HG02885 (cell line): Measurements from ENCODE around the gene FOXP1.

ENCODE experiments used
- ATAC-seq: cut with Tn5 transposase; IDR thresholded peaks from one replicate; pipeline ENCODE4 v1.9.1; 2021; ENCODE audit warnings: mild to moderate bottlenecking; ENCODE audit not compliant: unreplicated experiment, poor library complexity

Gene FOXP1

DNA sequence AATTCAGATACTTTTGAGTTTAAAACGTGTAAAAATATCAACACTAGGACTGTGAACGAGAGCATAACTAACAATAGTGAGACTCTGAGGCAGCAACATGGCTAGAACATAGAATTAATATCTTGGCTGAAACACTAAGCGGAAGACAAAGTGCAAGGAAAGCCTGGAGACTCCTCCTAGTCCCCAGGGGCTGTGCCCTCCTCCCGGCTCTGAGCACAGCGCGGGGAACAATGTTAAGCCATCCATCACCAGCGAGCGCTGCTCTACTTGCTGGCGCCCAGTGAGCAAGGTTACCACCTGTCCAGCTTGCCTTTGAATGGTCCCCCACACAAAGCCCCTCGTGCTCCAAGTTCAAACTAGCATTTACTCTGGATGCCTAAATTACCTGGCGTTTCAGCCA lies 436.9 kb downstream of the FOXP1 start:
- no peak for ATAC-seq

DNA sequence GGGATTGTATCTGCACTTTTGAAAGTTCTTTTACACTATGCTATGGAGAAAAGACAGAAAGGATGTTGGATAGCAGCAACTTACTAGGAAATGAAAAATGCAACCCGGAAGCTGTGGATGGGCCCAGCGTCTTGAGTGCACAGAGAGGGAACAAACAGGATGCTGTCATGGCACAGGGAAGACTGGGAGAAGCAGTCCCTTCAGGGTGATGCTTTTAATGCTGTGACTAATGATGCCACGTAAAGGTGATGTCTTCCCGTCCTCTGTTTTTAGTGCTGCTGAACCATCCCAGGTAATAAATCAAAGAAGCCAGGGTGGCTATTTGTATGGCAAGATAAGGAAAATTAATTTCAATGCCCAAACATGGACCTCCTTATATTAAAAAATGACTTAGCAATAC lies 437.6 kb downstream of the FOXP1 start:
- ATAC-seq, result no peak

DNA sequence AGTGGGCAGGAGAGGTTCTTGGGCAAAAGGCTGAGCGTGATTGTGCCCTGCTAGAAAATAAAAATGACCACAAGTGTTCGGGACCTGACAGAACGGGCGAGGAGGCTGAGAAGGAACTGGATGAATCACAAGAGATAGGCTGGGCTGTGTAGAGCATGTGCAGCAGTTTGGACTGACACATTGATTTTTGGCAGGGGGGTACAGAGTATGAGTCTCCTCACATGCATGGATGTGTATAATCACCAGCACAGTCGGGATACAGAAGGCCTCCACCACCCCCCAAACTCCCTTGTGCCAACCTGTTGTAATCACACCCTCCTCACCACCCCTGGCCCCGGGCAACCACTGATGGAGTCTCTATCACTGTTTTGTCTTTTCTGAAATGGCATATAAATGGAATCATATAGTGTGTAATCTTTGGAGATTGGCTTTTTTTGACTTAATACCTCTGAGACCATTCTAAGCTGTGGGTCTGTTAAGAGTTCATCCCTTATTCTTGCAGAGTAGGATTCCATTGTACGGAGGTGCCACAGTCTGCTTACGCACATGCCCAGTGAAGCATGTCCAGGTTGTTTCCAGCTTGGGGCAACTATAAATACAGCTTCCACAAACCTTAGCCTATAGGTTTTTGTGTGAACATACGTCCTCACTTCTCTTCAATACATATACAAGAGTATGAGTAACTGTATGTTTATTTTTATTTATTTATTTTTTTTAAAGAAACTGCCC lies 438.8 kb downstream of the FOXP1 start:
- ATAC-seq, result no peak

DNA sequence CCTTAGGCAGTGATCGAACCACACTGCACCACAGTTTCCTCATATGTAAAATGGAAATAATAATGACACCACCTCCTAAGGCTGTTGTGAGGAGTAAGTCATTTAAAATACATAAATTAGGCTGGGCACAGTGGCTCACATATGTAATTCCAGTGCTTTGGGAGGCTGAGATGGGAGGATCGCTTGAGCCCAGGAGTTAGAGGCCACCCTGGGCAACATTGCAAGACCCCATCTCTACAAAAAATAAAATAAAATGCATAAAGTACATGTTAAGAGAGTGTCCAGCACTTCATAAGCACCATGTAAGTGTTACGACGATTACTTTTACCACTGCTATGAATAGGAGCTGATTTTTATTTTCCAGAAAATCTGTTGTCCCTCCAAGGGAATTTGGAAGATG lies 440.0 kb downstream of the FOXP1 start:
- ATAC-seq, result no peak

DNA sequence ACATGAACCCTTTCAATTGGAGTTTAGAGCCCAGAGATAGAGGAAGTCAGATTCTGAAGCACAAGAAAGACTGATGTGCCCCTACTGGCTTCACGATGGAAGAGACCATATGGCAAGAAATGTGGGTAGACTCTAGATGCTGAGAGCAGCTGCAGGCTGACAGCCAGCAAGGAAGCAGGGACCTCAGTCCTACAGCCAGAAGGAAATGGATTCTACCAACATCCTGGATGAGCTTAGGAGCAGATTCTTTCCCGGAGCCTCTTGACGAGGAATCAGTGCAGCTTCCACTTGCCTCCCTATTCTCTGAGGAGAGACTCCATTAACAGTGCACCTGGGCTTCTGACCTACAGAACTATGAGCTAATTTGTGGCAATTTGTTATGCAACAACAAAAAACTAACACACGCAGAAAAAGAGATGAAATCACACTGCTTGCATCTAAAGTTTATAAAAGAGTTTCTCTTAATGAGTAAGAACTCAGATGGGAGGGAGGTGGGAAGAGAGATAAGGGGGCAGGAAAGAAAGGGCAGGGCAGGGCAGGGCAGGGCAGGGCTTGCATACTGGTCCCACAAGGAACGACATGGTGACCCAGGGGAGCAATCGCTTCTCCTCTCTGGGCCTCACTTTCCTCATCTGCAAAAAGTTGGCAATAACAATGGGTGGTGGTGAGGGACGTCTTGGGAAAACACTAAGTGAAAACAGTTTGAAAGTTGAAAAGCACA lies 440.9 kb downstream of the FOXP1 start:
- no peak for ATAC-seq

DNA sequence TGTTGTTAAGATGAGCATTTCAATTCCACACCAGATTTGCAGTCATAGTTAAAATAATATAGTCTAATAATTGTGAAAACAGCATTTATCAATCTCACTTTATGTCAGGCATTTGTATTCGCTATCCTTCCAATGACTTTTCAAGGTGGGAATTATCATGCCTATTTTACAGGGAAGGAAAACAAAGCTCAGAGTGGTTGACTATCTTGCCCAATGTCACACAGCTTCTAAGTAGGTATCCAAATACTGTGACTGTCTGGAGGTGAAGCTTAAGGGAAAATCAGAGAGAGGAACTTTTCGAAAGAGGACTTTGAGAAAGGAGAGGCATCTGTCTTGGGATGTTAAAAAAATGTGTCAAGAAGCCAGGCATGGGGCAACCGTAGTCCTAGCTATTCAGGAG lies 443.1 kb downstream of the FOXP1 start:
- no peak for ATAC-seq

DNA sequence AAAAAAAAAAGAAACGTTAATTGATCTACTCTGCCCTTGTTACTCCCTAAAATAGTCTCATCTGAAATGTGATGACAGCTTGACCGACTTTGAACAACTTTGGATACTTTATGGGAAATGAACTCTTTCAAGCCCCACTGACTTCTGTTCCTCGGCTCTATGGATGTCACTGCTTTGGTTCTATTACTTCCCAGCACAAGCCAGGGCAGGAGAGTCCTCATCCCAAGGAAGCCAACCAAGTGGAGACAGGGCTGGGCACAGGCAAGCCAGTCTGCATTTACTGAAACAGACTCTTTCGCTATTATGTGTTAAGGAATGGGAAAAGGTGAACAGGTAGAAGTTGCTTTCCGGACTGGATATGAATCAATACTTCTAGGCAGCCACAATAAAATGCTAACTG lies 444.0 kb downstream of the FOXP1 start:
- no peak for ATAC-seq

DNA sequence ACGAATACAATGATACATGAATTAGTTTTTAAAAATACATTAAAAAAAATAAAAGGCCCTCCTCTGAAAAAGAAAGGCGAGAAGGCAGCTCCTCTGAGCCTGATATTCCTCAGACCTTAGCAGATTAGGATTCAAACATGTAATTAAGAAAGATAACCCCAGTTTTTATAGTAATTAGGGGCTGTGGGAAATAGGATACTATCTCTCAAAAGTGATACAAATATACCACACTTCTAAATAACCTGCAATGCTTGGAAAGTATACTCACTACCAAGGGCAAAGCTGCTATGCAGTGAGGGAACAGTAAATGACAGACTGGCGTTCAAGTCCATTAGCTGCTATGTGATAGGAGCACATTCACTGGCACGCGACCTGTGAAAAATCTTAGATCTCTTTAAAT lies 445.1 kb downstream of the FOXP1 start:
- no peak for ATAC-seq

DNA sequence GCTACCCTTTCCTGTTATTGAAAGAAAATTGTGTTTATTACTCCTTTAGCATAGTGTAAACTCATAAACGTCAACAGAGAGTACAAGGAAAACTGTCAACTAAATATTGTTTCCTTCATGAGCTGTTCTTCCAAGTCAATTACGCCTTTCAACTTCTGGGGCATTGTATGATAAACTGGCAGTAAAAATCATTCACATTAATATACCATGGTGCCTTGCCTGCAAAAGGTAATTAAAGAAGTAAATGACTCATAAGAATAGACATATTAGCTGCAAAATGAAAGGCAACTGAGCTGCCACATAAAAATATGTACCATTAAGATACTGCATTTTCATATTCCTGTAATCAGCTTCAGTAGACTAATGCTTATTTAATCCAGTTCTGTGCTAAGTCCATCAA lies 447.3 kb downstream of the FOXP1 start:
- no peak for ATAC-seq

DNA sequence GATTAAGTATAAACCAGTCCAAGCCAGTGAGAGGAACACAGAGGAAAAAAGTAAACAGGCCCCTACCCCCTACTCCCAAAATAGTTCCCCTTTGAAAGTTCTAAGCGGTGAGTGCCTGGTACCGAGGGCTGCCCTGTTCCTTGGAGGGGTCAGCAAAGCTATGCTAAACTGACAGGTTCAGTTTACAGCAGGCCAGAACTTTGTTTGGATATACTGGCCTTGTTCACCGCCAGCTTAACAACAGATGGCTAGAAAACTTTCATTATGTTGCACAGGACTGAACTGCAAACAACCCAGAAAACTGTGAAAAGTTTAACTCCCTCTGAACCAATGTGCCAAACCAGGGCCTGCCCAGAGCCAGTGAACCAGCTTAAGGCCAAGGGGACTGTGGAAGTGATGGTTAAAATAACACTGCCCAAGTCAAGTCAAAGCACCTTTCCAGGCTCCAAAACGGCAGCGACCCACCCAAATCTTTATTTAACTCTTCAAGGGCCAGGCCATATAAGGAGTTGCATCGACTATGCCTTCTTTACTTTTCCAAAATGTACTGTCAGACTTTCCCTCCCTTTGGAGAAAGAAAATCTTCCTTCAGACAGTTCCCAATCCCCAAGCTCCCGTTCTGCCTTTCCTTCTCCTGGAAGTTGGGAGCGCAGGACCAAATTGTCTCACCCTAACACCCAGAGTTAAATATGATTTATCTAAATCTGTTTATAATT lies 448.0 kb downstream of the FOXP1 start:
- no peak for ATAC-seq

DNA sequence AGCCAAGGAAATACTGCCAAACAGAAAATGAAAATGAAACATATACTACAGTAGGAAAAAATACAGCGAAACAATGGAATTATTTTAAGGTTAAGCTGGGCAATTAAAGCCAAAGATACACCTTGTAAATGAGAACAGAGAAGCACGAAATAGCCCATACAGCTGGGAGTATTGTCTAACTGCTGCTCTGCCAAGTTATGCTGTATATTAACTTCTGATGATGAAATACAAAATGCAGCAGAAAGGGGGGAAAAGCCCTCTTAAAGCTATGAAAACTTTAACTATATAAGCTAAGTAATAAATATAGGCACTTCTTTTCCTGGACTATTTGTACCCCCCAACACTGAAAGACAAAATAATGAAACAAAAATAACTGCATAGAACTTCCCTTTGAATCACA lies 449.0 kb downstream of the FOXP1 start:
- ATAC-seq, result no peak

DNA sequence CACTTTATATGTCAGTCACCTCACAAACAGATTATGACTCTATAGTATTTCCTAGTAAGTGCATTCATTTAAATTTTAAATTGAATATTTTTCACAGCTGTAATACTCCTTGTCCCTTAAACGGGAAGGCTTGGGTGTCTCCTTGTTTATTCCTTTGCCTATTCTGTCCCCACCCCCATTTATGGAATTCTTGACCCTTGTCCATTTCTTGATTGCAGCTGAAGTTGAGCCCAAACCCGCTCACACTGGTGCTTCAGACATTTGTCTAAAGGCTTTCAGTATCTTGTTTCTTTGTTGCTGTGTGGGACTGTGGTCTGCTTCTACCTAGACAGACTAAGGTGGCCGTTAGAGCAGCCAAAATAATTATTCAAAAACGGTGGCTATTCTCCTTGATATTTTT lies 449.7 kb downstream of the FOXP1 start:
- ATAC-seq, result no peak

DNA sequence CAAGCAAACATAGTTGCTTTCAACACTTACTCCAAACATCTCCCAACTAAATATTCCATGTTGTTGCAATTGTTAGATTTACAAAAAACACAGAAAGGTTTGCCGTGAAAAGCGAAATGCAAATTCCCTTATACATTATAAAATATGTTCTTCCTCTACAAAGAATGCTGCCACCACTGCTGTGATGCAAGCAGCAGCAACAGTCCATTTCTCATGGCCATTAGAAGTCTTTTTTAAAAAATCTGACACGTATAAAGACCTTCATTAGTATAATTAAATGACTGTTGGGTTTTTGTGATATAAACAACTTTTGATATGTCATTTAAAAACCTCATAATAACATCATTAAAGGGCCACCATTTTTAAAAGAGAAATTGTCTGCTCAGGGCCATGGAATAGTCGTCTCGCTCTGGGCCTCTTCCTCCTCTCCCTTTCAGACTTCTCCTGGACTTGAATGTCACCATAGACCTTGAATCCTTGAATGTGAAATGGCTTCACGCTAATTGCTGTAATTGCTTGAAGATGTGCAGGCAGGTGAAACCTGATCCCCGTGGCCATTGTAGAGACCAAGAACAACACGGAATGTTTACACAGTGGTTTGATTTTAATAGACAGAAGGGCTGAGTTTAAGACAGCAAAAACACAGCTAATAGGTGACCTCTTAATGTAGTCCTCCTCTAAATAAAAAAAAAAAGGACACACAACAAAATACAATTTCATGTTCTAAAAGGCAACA lies 450.4 kb downstream of the FOXP1 start:
- no peak for ATAC-seq

DNA sequence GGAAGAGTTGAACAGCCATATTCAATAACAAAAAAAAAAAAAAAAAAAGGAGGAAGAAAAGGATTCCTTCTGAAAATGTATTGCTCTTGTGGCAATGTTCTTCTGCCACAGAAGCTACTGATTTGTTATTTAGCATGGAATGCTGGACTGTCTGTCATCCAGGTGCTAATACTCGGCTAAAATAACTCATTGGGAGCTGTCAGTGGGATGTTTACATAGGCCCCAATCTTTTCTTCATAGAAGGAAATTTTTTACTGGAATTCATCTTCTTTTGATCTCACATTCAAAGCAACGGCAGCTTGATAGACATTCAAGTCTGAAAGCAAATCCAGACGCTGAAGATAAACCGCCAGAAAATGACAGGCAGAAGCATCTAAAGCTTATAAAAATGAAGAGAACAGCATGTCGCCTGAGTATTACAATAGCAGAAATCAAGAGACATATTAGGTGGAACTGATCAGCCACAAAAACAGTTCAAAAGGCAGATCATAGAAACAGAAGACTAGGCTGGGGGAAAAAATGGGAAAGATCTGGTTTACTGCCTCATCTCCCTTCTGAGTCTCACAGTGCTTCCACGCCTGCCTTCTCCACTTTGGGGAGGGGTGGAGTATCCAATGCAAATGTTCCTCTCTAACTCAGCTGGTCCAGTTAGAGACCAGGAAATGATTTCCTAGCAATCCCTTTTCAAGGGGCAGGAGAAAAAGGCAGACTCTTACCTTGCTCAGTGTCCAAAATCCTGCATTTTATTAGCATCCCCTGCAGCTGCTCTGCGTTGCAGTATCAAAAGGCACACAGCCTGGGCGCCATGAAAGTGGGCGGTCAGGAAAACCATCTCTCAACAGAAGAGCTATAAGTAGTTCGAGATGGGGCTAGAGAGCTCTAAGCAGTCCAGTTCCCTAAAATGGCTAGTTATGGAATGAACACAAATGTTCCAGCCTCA lies 451.9 kb downstream of the FOXP1 start:
- ATAC-seq, result no peak

DNA sequence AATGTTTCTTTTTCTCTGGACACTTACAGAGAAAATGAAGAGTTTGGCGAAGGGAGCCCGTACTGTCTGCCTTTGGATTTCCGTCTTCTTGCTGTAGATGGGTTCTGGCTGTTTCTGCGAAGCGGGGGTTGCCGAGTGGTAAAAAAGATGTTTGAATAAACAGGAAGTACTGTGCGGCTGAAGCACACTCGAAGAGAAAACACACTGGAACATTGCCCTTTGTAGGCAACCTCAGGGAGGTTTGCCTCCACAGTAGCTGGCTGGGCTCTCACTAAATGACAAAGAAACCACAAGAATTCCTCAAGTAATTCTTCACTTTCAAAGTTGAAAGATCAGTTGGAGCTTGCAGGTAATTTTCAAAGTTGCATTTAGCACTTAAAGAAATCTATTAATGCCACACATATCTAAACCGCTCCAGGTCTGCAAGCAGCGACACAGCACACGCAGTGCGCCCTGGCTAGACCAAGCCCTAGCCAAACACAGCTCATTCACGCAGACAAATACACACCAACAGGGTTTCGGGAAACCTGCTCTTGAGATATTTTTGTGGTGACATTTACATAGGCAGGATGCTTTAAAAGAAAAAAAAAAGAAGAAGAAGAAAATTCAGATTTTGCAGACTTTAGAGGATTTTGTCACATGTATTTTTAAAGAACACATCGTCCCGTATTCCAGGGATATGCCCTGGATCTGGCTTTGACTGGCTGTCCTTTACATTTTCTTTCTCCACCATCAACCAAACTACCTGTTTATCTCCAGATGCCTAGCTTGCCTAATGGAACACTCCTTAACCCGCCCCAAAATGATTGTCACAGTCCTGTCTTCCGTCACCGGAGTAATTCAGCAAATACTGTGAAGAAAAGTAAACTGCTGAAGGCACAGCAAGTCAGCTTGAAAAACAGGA lies 452.8 kb downstream of the FOXP1 start:
- peak; percentile 77 for ATAC-seq

DNA sequence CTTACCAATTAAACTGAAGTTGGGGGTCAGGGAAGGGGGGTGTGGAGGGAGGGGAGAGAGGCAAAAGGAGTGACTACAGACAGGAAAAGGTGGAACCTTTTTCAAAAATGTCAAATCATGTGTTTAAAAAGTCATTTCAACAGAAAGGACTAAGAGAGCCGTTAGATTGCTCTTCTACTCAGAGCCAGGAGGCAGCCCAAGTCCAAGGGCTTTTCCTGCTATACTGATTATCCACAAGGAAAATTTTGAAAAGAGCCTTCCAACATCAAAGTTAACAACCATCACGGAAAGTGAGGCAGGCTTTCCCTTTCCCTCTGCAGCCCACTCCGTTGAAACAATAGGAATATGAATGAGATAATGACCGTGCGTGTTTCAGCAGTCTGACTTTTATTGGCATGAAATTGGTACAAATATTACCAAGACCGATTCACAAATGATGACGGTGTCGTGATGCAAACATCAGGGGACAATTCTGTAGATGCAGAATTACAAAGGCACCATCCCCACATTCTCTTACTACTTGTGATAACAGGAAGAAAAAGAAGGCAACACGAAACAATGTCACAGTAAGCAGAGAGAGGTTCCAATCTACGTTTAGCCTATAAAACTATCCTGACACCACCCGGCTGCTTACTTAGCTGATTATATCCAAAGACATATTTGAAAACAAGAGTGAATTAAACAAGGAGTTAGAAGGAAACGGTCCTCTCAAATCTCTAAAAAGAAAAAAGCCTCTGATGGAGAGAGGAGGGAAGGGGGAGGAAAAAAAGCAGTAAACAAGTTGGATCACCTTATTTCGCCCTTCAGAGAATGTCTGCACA lies 453.7 kb downstream of the FOXP1 start:
- ATAC-seq, result peak; percentile 25

DNA sequence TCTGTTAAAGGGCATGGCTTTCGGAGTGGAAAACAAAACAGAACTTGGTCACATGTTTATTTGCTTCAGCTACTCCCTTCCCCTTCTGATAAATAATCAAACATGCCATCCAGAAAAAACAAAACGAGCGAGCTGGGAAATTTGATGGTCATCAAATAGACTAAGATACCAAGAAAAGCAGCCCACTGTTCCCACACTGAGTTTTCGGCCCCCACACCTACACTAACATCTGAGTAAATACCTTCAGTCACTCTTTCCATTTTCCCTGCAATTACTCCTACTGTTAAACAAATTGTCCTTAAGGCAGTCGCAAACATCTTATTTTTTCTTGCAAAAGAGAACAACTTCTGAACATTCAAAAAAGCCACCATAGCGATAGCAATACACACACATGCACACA lies 454.6 kb downstream of the FOXP1 start:
- ATAC-seq, result no peak

DNA sequence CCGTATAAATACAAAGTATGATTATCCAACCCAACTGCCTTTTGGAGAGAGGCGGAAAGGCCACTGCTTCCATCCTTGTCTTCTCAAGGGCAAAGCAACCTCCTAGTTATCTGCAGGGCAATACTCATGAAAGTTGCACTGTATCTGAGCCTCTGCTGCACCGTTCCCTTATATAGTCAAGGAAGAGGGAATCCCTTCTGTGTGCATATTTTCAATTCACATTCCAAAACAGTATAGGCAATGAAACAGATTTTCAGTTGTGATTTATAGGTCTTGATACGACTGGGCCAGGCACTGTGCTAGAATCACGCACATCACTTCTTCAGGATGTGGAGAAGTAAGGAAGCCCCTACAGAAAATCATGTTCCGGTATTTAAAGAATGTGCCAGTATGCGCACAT lies 455.7 kb downstream of the FOXP1 start:
- no peak for ATAC-seq
